Keratinocyte (primary cell): ENCODE measurements around the gene CTNNBL1. TPM values are rescaled to one million over a fixed set of nuclear protein-coding genes. Genes with fewer than 3 reads are reported as not detected.

ENCODE experiments used
- DNase-seq: peaks from one replicate; pipeline ENCODE4 v3.0.0-alpha.2; 2011; ENCODE audit warnings: low read depth, missing footprints, low spot score
- FAIRE-seq: peaks from 2 replicates; lab custom pipeline; 2011; peaks lifted over from hg19 to GRCh38; lab: Jason Lieb, UNC
- H2AFZ ChIP-seq: 2 replicates; pipeline ENCODE4 v1.6.0; 2012; ENCODE audit warnings: low read length, control low read depth, inconsistent platforms; ENCODE audit not compliant: control insufficient read depth
- H3K27ac ChIP-seq: 2 replicates; pipeline ENCODE4 v1.5.1; 2011; ENCODE audit warnings: low read length; ENCODE audit not compliant: control insufficient read depth, insufficient read depth
- H3K27me3 ChIP-seq: 3 replicates; pipeline ENCODE4 v1.6.0; 2011; ENCODE audit warnings: low read length; ENCODE audit not compliant: control insufficient read depth, insufficient read depth; ENCODE audit errors: extremely low read depth
- H3K36me3 ChIP-seq, 2 experiments: 2 replicates in 1 of 2; 3 replicates in 1 of 2; pipeline ENCODE4 v1.5.1; 2011; ENCODE audit warnings: low read length in 2 of 2, mild to moderate bottlenecking in 1 of 2; ENCODE audit not compliant: control insufficient read depth in 2 of 2, insufficient read depth in 2 of 2; ENCODE audit errors: extremely low read depth in 1 of 2
- H3K4me1 ChIP-seq: 3 replicates; pipeline ENCODE4 v1.5.1; 2011; ENCODE audit warnings: low read length; ENCODE audit not compliant: control insufficient read depth, insufficient read depth; ENCODE audit errors: extremely low read depth
- H3K4me2 ChIP-seq: 3 replicates; pipeline ENCODE4 v1.6.0; 2011; ENCODE audit warnings: low read depth, low read length; ENCODE audit not compliant: control insufficient read depth, insufficient read depth; ENCODE audit errors: extremely low read depth
- H3K4me3 ChIP-seq, 3 experiments: fragments of 200-600 bp in 1 of 3; sonication (generic) in 1 of 3; 2 replicates in 2 of 3; 3 replicates in 1 of 3; pipeline ENCODE4 v1.5.1; 2011 to 2016; ENCODE audit warnings: low read length in 3 of 3, mild to moderate bottlenecking in 3 of 3, control low read depth in 2 of 3, inconsistent platforms in 1 of 3, low read depth in 1 of 3, mixed read lengths in 1 of 3, mixed run types in 1 of 3, moderate library complexity in 1 of 3; ENCODE audit not compliant: control insufficient read depth in 2 of 3, insufficient read depth in 2 of 3; ENCODE audit errors: extremely low read depth in 1 of 3
- H3K79me2 ChIP-seq: 2 replicates; pipeline ENCODE4 v1.6.0; 2012; ENCODE audit warnings: low read length; ENCODE audit not compliant: control insufficient read depth, insufficient read depth
- H3K9ac ChIP-seq: 3 replicates; pipeline ENCODE4 v1.6.0; 2011; ENCODE audit warnings: low read length; ENCODE audit not compliant: control insufficient read depth, insufficient read depth; ENCODE audit errors: extremely low read depth
- H3K9me1 ChIP-seq: 3 replicates; pipeline ENCODE4 v1.6.0; 2011; ENCODE audit warnings: low read length; ENCODE audit not compliant: control insufficient read depth, insufficient read depth; ENCODE audit errors: extremely low read depth
- H3K9me3 ChIP-seq: 2 replicates; pipeline ENCODE4 v1.5.1; 2012; ENCODE audit warnings: low read depth, low read length; ENCODE audit not compliant: control insufficient read depth
- H4K20me1 ChIP-seq: 3 replicates; pipeline ENCODE4 v1.6.0; 2011; ENCODE audit warnings: low read length; ENCODE audit not compliant: control insufficient read depth, insufficient read depth; ENCODE audit errors: extremely low read depth
- CTCF ChIP-seq, 3 experiments: IDR thresholded peaks in 1 of 3; conservative IDR thresholded peaks in 1 of 3; optimal IDR thresholded peaks in 1 of 3; 2 replicates in 2 of 3; 3 replicates in 1 of 3; pipeline versions ENCODE3 to v1.5.1; 2011; ENCODE audit warnings: low read length in 3 of 3, mild to moderate bottlenecking in 3 of 3, moderate library complexity in 2 of 3, control low read depth in 1 of 3, inconsistent platforms in 1 of 3; ENCODE audit not compliant: insufficient read depth in 2 of 3; ENCODE audit errors: extremely low read depth in 1 of 3
- EZH2 ChIP-seq: IDR thresholded peaks from one replicate; pipeline ENCODE4 v1.6.1; 2012; ENCODE audit warnings: inconsistent platforms, mild to moderate bottlenecking, low read length, moderate library complexity
- dilution Hi-C: fragments of 300-500 bp; cut with MboI; formaldehyde crosslinking; loops from one replicate; pipeline ENCODE4 v1.7.0; 2020; ENCODE audit warnings: low sequenced_read_pairs; ENCODE audit not compliant: extremely low pct_ligation_motif_present
- polyA plus RNA-seq, 5 experiments: library from polyadenylated mRNA; depleted of rRNA in 3 of 5; stranded (reverse) in 3 of 5; stranded (forward) in 1 of 5; unstranded in 1 of 5; fragments of >200 nt; gene quantifications; 1 replicate in 1 of 5; 2 replicates in 3 of 5; 3 replicates in 1 of 5; pipeline versions ENCODE4 v1.2.1 to v1.2.3, GENCODE V29; 2011 to 2012; ENCODE audit warnings: missing spikeins in 2 of 5, low read depth in 1 of 5, low replicate concordance in 1 of 5

CTNNBL1 gene
- polyA plus RNA-seq, 1 donor (not counting 4 experiments of a cell fraction or from before 2014, with no cell fraction given), result 37.0 TPM

DNA sequence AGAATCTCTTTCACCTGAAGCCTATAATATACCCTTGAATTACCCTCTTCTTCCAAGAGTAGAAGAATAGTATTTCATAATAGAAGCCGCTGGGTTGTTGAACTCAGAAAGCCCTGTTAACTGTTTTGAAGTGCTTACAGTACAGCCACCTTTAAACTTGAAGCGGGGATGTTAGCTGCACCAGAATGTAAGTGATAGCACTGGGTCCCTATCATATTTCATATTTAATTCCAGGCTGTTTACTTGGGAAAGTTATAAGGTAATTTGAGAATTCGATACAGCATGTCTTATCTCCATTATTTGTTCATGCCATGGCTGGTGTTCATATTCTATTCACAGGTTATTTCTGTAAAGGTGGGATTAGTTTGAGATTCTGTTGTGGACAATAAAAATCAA lies 145.6 kb downstream of the CTNNBL1 start:
- Histone ChIP-seq H3K27ac (no peak overlapping the region), H3K4me2 (no peak overlapping the region), H4K20me1 (no peaks in the 10 kb centered on the region), H3K79me2 (no peaks in the 10 kb centered on the region), H3K27me3 (no peaks in the 10 kb centered on the region), H3K4me3 (no peak overlapping the region), H3K9me3 (no peaks in the 10 kb centered on the region), H3K4me1 (no peaks in the 10 kb centered on the region), H3K36me3 (peaks cover 9 to 14% of the 10 kb centered on the region in 2 experiments), H2AFZ (no peak overlapping the region), H3K9me1 (no peaks in the 10 kb centered on the region), H3K9ac (no peak overlapping the region)
- TF ChIP-seq CTCF (optimal IDR thresholded peaks at IDR 0.05 in 1 of 3, IDR thresholded peaks at IDR 0.05 in 1 of 3, conservative IDR thresholded peaks at IDR 0.05 in 1 of 3; ENCODE audit: extremely low read depth in 1 of 3, insufficient read depth in 2 of 3, low read length in 3 of 3), result no peak
- no peak for TF ChIP-seq EZH2
- FAIRE-seq (no peak), DNase-seq (no peak)
- dilution Hi-C loops, result no loop called here

DNA sequence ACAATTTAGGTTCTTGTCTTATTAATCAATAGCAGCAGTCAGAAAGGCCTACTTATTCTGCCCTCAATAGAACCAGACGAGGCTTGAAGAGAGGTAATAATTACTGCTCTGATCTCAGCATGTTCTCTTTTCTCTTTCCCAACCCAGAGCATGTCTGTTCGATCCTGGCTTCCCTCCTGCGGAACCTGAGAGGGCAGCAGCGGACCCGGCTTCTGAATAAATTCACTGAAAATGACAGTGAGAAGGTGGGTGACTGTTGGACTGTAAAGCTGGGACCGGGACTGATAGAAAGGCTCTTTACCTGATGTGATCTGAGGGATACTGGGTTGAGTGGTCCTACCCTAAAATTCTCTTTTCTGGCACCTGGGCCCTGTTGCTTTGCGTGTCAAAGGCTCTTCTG lies 146.1 kb downstream of the CTNNBL1 start:
- TF ChIP-seq CTCF (optimal IDR thresholded peaks at IDR 0.05 in 1 of 3, IDR thresholded peaks at IDR 0.05 in 1 of 3, conservative IDR thresholded peaks at IDR 0.05 in 1 of 3; ENCODE audit: extremely low read depth in 1 of 3, insufficient read depth in 2 of 3, low read length in 3 of 3) (no peak), EZH2 (no peak)
- no peaks in the 10 kb centered on the region for H3K9me1 ChIP-seq
- no peaks in the 10 kb centered on the region for H3K27me3 ChIP-seq
- no peak overlapping the region for H3K4me3 ChIP-seq
- H3K27ac ChIP-seq, result no peak overlapping the region
- dilution Hi-C loops, result no loop called here
- FAIRE-seq (no peak), DNase-seq (no peak)
- no peak overlapping the region for H2AFZ ChIP-seq
- peaks cover 9 to 14% of the 10 kb centered on the region in 2 experiments for H3K36me3 ChIP-seq
- H3K9me3 ChIP-seq, result no peaks in the 10 kb centered on the region
- no peaks in the 10 kb centered on the region for H3K4me1 ChIP-seq
- no peaks in the 10 kb centered on the region for H3K79me2 ChIP-seq
- no peaks in the 10 kb centered on the region for H4K20me1 ChIP-seq
- no peak overlapping the region for H3K9ac ChIP-seq
- H3K4me2 ChIP-seq, result no peak overlapping the region
